Suprapubic skin (tissue), 4 donors: ENCODE measurements around the gene L1CAM. TPM values are rescaled to one million over a fixed set of nuclear protein-coding genes. Genes with fewer than 3 reads are reported as not detected.

Experiments used
- DNase-seq, 2 donors: peaks; one replicate each; pipeline ENCODE4 v3.0.0-alpha.2; 2019; ENCODE audit warnings: low spot score in 2 of 2
- H3K27ac ChIP-seq: fragments of 200-600 bp; sonication (generic); one replicate; pipeline ENCODE4 v1.5.1; 2019
- H3K27me3 ChIP-seq: fragments of 200-600 bp; sonication (generic); one replicate; pipeline ENCODE4 v1.5.1; 2019
- H3K36me3 ChIP-seq: fragments of 200-600 bp; sonication (generic); one replicate; pipeline ENCODE4 v1.5.1; 2019
- H3K4me1 ChIP-seq: fragments of 200-600 bp; sonication (generic); one replicate; pipeline ENCODE4 v1.5.1; 2019
- H3K4me3 ChIP-seq: fragments of 200-600 bp; sonication (generic); one replicate; pipeline ENCODE4 v1.5.1; 2019; ENCODE audit warnings: mild to moderate bottlenecking
- H3K9me3 ChIP-seq: fragments of 200-600 bp; sonication (generic); one replicate; pipeline ENCODE4 v1.5.1; 2019
- EP300 ChIP-seq: sonication (generic); formaldehyde crosslinking; IDR thresholded peaks from one replicate; pipeline ENCODE4 v1.6.1; 2017; ENCODE audit warnings: antibody characterized with exemption
- POLR2A ChIP-seq, 2 donors: fragments of 450-650 bp; IDR thresholded peaks; one replicate each; pipeline ENCODE4 v1.6.1; 2017; ENCODE audit warnings: antibody characterized with exemption in 2 of 2, mild to moderate bottlenecking in 2 of 2, moderate library complexity in 2 of 2
- POLR2AphosphoS5 ChIP-seq, 3 donors: sonication (generic); formaldehyde crosslinking; IDR thresholded peaks; one replicate each; pipeline ENCODE4 v1.6.1; 2017; ENCODE audit warnings: antibody characterized with exemption in 3 of 3
- WGBS: methylation state at CpG from one replicate; pipeline ENCODE4 v1.1.5; 2018; 5-methylcytosine and 5-hydroxymethylcytosine counted together
- total RNA-seq, 4 donors: library from RNA; depleted of rRNA; stranded (reverse); fragments of >200 nt; gene quantifications; one replicate each; pipeline ENCODE4 v1.1.0, GENCODE V29; 2016
- TF ChIP-seq, protein P1 (sequence below), 2 donors: fragments of 200-600 bp in 1 of 2; fragments of 450-650 bp in 1 of 2; sonication (generic) in 1 of 2; IDR thresholded peaks; one replicate each; pipeline ENCODE4 v1.5.1; 2016 to 2019; ENCODE audit warnings: antibody characterized with exemption in 2 of 2, mild to moderate bottlenecking in 1 of 2, moderate library complexity in 1 of 2

L1CAM gene
- total RNA-seq, 4 donors from 2014 or later: 4.1 to 10.4 (median 8.5) TPM

DNA sequence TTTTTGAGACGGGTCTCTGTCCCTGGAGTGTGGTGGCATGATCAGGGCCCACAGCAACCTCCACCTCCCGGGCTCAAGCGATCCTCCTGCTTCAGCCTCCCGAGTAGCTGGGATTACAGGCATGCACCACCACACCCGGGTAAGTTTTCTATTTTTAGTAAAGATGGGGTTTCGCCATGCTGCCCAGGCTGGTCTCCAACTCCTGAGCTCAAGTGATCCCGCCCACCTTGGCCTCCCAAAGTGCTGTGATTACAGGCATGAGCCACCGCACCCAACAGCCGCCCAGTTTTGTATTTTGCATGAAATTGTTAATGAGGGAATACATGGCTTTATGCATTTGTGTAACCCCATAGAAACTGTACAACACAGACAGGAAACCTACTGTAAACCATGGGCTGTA is 42.9 kb upstream of the L1CAM start:
- H3K4me3 ChIP-seq: peak overlapping the region; percentile 59
- TF ChIP-seq, protein P1, sequence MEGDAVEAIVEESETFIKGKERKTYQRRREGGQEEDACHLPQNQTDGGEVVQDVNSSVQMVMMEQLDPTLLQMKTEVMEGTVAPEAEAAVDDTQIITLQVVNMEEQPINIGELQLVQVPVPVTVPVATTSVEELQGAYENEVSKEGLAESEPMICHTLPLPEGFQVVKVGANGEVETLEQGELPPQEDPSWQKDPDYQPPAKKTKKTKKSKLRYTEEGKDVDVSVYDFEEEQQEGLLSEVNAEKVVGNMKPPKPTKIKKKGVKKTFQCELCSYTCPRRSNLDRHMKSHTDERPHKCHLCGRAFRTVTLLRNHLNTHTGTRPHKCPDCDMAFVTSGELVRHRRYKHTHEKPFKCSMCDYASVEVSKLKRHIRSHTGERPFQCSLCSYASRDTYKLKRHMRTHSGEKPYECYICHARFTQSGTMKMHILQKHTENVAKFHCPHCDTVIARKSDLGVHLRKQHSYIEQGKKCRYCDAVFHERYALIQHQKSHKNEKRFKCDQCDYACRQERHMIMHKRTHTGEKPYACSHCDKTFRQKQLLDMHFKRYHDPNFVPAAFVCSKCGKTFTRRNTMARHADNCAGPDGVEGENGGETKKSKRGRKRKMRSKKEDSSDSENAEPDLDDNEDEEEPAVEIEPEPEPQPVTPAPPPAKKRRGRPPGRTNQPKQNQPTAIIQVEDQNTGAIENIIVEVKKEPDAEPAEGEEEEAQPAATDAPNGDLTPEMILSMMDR (IDR thresholded peaks at IDR 0.05): no peak
- no peak for TF ChIP-seq POLR2A (IDR thresholded peaks at IDR 0.05)
- no peak for TF ChIP-seq POLR2AphosphoS5 (IDR thresholded peaks at IDR 0.05)
- TF ChIP-seq EP300: no peak

DNA sequence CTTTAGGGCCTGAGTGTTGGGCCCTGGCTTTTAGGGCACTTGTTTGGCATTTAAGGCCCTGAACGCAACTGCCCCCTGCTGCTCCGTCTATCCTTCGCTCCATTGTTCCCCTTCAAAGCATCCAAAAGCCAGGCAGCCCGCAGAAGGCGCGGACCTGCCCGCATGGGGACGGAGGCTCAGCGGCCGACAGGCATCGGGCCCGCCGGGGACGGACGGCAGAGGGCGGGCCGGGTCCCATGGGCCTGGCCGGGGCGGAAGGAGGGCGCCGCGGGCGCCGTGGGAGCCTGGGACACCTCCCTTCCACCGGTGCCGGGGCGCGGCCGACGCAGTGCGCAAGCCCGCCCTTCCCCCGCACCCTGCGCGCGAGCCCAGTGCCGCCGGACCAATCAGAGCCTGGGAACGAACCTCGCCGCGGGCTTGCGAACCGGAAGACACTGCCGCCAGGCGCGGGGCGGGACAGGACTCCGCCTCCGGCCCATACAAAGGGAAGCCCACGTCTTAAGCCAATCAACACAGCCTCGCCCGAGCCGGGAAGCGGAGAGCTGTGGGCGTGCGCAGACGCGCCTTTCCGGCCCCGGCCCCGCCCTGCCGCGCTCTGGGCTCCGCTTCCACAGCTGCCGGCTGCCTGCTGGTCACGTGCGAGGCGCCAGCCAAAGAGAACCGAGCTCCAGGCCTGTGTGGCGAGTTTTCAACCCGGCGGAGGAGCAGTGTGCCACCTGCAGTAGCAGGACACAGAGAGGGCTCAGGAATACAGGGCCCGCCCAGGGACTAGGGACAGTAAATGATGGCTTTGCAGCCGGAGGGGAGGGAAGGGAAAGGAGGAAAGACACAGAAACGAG is 42.2 kb upstream of the L1CAM start:
- DNase-seq: peak; percentile 95 to 96
- 17% methylated on average over 59 of the region's 76 CpGs for WGBS
- TF ChIP-seq POLR2A (IDR thresholded peaks at IDR 0.05) (peak in 1 of 2 donors; percentile 50), POLR2AphosphoS5 (IDR thresholded peaks at IDR 0.05) (peak in 1 of 3 donors; percentile 47), EP300 (no peak)
- TF ChIP-seq, protein P1 (IDR thresholded peaks at IDR 0.05): no peak
- Histone ChIP-seq H3K27me3 (no peaks in the 10 kb centered on the region), H3K4me3 (peak overlapping the region; percentile 59), H3K4me1 (peaks cover 38% of the 10 kb centered on the region), H3K9me3 (no peaks in the 10 kb centered on the region), H3K36me3 (peaks cover 18% of the 10 kb centered on the region), H3K27ac (peak overlapping the region; percentile 90)

More for the DNA sequence above, 42.9 kb upstream of the L1CAM start:
- no peaks in the 10 kb centered on the region for H3K9me3 ChIP-seq
- WGBS: 73% methylated on average over 9 of the region's 9 CpGs
- no peak overlapping the region for H3K27ac ChIP-seq
- no peak for DNase-seq
- peaks cover 43% of the 10 kb centered on the region for H3K4me1 ChIP-seq
- no peaks in the 10 kb centered on the region for H3K27me3 ChIP-seq
- H3K36me3 ChIP-seq: peaks cover 18% of the 10 kb centered on the region

DNA sequence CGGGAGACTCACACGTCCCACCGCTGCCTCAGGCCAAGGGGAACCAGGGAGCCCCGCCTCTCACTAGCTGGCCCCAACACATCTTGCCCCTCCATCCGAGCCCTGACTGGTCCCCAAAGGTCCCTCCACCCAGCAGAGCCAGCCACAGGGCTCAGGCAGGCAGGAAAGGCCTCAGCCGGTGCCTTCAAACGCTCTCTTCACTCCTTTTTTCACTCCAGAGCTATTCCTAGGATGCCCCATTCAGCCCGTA is 41.6 kb upstream of the L1CAM start:
- Histone ChIP-seq H3K4me3 (peak overlapping the region; percentile 59), H3K27ac (peak overlapping the region; percentile 90), H3K27me3 (no peaks in the 10 kb centered on the region), H3K36me3 (peaks cover 18% of the 10 kb centered on the region), H3K9me3 (no peaks in the 10 kb centered on the region), H3K4me1 (peaks cover 41% of the 10 kb centered on the region)
- TF ChIP-seq POLR2A (IDR thresholded peaks at IDR 0.05): no peak
- no peak for TF ChIP-seq POLR2AphosphoS5 (IDR thresholded peaks at IDR 0.05)
- no peak for TF ChIP-seq EP300
- no peak for DNase-seq
- WGBS: 24% methylated on average over 8 of the region's 8 CpGs

DNA sequence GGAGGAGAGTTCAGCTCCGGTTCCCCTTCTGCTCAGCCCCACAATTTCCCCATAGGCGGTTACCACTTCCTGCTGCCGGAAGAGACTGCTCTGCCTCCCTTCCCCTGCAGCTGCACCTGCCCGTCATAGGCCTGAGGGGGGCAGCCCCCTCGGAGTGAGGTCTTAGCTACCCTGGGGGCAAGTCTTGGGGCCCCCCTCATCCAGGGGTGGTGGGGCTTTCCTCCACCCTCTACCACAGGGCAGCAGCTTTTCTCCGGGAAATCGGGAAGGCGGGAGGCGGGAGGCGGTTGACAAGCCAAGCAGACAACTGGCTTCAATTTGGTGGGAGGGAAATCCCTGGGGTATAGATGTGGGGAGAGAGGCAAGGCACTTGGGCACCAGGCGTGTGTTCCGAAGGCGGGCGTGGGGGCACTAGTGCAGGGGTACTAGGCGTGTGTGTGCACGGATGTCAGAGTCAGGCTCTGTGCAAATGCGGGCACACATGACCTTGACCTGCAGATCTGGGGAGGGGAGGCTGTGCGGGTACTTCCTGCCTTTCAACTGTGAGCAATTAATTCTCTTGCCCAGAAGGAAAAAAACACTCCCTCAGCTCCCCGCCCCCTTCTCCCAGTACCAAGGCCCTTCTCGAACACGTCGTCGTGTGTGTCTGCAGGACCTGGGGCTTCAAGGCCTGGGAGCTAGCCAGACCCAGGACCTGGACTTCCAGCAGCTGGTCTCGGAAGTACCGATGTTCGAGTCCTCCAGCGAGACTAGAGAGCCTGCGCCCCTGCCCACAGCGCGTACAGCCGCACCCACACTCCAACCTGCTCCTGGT is 41.1 kb upstream of the L1CAM start:
- H3K9me3 ChIP-seq: no peaks in the 10 kb centered on the region
- peak overlapping the region; percentile 59 for H3K4me3 ChIP-seq
- H3K36me3 ChIP-seq: peaks cover 18% of the 10 kb centered on the region
- no peaks in the 10 kb centered on the region for H3K27me3 ChIP-seq
- H3K27ac ChIP-seq: peak overlapping the region; percentile 90
- 38% methylated on average over 8 of the region's 31 CpGs for WGBS
- H3K4me1 ChIP-seq: peaks cover 41% of the 10 kb centered on the region
- no peak for TF ChIP-seq POLR2A (IDR thresholded peaks at IDR 0.05)
- no peak for DNase-seq

DNA sequence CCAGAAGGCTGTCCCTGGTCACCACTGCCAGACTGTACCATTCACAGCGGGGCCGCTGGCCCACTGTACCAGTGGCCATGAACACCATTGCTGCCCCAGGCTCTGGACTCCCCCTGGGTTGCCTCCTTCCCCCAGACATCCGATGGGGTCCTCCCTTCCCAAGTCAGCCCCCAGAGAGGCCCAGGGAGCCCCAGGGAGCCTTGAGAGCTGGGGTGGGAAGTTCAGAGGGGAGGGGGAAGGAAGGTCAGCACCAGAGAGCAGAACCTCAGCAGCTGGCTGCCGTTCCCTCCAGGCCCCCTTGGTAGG is 40.5 kb upstream of the L1CAM start:
- Histone ChIP-seq H3K36me3 (peaks cover 13% of the 10 kb centered on the region), H3K27me3 (no peaks in the 10 kb centered on the region), H3K9me3 (no peaks in the 10 kb centered on the region), H3K4me1 (peaks cover 46% of the 10 kb centered on the region), H3K27ac (peak overlapping the region; percentile 90), H3K4me3 (peak overlapping the region; percentile 59)
- 49% methylated on average over 4 of the region's 4 CpGs for WGBS
- no peak for DNase-seq
- TF ChIP-seq, protein P1 (IDR thresholded peaks at IDR 0.05): no peak
- TF ChIP-seq POLR2A (IDR thresholded peaks at IDR 0.05) (no peak), POLR2AphosphoS5 (IDR thresholded peaks at IDR 0.05) (no peak), EP300 (no peak)
